NCI-H2107 (cell line): Measurements from ENCODE around the gene DNAL4.
A peak's percentile ranks its signal among the peaks of the same experiment; 100 is the strongest.
"Not testable (repeated sequence)": the region's sequence is repeated elsewhere in the genome, so short reads cannot be mapped to it uniquely, and the experiment has no call there.

Source experiments
- DNase-seq: peaks from one replicate; lab custom pipeline; 2025; lab: John Stamatoyannopoulos, UW

Gene DNAL4

DNA sequence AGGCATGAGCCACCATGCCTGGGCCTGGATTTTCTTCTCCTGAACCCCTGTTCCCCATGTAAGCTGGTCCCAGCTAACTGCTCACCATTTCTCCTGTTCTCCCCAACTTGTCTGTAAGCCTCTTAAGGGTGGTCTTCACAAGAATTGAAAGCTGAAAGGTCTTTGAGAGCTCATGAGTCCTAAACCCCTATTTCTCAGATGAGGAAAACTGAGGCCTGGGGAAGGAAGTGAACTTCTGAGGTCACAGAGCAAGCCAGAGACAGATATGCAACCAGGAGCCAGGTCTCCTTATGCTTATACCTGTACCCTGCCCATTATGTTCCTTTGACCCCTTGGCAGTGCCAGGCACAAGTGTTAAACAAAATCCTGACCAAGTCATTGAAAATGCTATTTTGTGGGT, 33.6 kb upstream of the DNAL4 start:
- DNase-seq: no peak

DNA sequence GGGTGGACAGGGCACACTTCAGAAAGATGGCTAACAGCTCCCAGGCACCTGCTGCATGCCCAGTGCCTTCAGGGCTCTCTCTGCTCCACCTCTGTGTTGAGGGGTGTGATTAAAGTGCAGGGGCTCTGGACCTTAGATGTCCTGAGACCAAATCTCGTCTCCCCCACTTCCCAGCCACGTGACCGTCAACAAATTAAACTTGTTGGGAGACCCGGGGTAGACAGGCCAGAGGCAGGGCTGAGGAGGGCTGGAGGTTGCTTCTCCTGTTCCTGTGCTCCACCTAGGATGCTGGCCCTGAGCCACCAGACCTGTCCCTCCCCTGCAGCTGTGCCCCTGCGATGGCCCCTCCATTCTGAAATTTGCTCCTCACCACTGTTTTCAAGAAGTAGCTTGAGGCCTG, 32.9 kb upstream of the DNAL4 start:
- DNase-seq: no peak

DNA sequence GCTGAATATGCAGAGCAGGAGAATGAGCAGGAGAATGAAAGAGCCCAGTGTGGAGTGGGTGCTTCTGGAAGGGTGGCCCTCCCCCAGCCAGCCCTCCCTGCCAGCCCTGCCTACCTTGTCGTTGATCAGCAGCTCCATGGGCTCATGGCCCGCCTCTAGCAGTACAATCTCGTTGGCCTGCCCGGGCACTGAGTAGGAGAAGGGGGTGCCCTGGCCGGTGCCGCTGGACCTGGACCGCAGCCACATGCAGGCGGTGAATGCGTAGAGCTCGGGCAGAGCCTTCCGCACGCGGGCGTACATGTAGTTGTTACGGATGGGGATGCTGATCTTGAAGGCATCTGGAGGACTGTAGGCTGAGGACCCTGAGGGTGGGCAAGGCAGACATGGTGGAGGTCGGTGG, 32.4 kb upstream of the DNAL4 start:
- no peak for DNase-seq

DNA sequence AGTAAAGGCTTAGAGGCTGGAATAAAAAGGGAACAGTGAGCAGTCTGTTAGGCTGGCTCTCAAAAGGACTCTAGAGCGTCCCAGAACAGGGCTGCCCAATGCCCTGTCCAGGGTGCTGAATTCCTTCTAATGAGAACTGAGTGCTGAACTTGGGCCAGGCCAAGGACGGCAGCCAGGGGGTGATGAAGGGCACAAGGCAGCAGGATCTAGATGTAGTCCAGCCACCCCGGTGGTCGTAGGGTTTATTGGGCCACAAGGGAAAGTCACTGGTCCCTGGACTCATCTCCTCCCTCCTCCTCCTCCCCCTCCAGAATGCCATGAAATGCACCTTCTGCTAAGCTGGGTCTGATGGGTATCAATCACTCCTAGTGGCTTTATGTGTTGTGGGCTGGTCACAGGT, 30.6 kb upstream of the DNAL4 start:
- DNase-seq: no peak

DNA sequence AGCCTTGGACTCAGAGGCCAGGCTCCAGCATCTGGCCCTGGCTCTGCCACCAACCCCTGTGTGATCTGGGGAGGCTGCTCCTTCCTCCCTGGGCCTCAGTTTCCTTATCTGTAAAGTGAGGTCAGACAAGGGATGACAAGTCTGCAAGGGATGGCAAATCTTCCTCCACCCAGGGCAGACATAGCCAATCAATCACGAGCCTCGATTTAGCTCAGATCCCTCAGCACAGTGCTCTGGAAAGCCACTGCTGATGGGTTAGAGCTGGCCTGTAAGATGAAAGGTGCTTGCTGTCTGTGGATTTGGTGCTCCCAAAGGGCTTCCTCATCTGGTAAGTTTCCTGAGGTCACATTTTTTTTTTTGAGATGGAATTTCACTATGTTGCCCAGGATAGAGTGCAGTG, 29.7 kb upstream of the DNAL4 start:
- DNase-seq: no peak

DNA sequence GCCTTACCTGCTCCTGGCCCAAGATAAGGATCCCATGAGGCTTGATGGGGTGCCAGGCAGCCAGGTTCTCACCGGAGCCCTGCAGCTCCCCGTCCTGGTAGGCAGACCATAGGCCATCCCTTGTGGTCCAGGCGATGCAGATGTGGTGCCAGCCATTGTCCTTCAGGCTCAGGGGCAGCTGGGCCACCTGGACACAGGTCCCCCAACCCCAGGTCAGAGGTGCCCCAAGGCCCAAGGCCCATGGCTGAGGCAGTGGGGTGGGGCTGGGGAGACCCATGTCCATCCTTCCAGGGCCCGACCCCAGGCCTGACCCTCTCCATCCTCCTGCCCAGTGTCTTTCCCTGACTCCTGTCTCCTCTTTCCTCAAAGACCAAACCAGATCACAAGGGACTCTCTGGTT, 29.1 kb upstream of the DNAL4 start:
- DNase-seq: no peak

DNA sequence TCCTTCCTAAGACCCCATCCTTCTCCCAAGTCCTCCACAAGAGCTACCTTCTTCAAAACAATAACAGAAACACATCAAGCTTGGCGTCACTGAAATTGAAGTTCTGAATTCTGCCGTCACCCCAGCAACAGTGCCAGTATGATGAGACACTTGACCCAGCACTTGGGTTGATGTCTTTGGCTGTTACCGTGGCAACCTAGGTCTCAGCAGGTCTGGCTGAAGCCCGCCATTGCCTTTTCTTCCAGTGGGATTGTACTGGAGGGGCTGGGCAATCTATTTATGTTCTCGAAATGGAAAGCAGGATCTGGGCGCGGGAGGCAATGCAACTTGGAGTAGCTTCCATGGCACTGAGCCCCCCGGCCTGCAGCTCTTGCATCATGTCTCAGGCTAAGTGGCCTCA, 26.1 kb upstream of the DNAL4 start:
- DNase-seq: no peak

DNA sequence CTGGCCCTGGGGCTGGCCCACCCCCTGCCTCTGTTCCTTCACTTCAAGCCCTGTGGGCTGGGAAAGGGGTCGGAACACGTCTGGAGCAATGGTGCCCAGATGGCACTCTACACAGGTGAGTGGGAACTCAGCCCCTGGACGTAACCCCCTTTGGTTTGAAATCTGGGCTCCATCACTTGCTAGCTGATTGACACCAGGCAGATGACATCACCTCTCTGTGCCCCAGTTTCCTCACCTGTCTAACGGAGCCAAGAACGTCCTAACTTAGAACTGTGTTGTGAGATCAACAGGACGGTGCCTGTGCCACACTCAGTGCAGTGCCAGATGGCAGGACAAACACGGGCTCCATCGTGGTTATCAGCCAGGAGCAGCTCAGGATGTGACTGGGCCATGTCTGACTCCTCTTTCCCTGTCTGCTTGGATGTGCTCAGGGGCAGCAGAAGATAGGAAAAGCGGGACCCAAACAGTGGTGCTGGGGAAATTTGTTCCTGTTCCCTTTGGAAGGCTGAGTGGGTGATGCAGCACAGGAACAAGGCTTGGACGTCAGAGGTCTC, 25.5 kb upstream of the DNAL4 start:
- DNase-seq: no peak

DNA sequence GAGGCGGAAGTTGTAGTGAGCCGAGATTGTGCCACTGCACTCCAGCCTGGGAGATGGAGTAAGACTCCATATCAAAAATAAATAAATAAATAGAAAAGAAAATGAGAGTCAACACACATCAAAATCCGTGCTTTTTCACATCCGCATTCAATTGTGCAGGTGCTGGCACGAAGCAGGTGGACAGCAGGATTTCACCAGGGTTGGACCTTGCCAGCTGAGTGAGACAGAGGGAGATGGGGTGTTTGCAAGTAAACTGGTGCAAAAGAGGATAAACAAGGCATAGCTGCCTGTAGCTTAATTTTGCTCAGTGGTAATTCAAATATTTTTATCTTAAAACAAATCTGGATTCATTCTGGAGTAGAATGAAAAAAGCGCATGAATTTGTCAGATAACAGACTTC, 23.3 kb upstream of the DNAL4 start:
- no peak for DNase-seq

DNA sequence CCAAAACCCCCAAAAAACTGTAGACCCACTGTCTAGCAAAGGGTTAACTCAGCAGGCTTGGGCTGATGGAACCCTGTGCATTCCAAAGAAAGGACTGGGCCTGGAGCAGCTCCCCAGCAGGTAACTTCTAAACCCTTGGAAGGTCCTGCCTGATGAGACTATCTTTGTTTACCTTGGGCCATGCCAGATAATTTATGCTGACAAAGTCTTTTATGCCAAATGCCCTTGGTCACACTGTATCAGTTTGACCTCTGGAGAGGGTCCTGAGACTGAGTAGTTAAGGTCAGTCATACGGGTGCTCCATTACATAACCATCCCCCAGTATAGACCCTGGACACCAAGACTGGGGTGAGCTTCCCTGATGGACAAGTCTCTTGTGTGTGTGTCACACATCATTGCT, 21.9 kb upstream of the DNAL4 start:
- no peak for DNase-seq

DNA sequence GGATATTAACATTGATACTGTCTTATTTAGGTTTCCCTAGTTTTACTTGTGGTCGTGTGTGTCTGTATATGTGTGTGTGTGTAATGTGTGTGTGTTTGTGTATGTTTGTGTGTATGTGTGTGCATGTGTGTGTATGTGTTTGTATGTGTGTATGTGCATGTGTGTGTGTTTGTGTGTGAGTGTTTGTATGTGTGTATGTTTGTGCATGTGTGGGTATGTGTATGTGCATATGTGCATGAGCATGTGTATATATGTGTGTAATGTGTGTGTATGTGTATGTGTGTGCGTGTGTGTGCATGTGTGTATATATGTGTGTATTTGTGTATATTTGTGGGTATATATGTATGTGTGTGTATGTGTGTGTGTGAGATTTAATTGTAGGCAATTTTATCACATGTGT, 17.3 kb upstream of the DNAL4 start:
- DNase-seq: no peak

DNA sequence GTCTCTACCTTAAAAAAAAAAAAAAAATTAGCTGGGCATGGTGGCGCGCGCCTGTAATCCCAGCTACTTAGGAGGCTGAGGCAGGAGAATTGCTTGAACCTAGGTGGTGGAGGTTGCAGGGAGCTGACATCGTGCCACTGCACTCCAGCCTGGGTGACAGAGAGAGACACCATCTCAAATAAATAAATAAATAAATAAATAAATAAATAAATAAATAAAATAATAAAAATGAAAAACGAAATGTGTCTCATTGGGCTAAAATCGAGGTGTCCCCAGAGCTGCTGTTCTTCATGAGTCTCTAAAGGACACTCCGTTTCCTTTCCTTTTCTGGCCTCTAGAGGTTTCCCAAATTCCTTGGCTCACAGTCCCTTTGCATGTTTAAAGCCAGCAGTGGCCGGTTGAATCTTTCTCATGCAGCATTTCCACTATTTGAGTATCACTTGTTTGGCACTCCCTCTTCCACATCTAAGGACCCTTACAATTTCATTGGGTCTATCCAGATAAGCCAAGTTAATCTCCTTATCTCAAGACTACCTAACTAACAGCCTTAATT, 11.2 kb upstream of the DNAL4 start:
- not testable (repeated sequence) for DNase-seq

DNA sequence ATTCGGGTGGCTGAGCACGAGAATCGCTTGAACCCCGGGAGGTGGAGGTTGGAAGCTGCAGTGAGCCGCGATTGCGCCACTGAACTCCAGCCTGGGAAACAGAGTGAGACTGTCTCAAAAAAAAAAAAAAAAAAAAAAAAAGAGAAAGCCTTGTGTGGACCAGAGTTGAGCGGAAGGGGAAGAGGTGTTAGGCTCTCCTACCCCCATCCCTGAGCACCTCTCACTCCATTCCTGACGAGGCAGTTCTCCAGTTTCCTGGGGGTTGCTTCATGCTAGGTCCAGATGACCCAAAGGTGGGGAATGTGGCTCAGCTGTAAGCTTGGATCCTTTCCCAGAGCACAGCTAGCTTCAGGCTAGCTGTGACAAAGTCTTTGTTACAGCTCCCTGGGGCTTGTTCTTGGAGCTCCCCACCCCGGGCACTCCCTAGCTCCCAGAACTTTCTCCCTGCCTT, 8.8 kb upstream of the DNAL4 start:
- no peak for DNase-seq

DNA sequence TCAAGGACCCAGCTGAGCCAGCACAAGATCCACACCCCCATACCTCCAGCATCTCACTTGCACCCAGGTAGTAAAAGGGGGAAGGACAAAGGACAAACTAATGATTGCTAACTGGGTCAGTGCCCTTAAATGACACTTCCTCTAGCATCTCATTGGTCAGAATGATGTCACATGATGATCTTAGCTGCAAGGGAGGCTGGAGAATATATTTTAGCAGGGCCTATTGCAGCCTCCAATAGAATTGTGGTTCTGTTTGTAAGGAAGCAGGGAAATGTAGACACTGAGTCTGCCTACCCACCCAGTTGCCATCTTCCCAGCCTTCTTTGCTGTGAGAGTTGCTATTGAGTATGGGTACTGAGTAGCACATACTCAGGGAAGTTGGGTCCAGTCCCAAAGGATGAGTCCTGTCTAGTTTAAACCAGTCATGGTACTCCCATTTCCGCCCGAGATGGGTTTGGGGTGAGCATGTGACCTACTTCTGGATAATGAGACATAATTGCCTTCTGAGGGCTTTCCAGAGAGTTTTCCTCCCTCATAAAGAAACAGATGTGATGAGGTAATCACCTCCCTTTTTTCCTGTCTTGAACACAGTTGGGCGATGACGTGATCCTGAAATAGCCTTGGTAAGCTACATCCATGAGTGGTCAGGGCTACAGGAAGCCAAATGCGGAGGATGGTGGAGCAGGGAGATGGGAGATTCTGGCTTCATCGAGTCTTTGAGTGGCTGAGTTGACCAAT, 5.5 kb upstream of the DNAL4 start:
- no peak for DNase-seq

DNA sequence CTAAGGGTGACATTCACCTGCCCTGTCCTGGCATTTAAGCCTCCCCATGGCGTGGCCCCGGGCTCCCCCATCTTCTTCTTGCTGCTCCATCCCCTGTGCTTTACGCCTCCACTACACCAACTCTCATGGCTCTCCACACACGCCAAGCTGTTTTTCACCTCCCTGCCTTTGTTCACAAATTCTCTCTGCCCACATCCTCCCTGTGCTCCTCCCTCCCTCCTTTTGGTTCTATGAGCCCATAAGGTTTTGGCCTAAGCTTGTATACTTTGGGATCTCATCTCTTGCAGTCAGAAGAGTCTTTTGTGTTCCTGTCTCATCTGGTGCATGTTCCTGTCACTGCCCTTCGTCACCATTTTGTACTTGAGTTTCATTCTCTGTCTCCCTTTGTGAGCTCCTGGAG, 4.6 kb upstream of the DNAL4 start:
- DNase-seq: no peak

DNA sequence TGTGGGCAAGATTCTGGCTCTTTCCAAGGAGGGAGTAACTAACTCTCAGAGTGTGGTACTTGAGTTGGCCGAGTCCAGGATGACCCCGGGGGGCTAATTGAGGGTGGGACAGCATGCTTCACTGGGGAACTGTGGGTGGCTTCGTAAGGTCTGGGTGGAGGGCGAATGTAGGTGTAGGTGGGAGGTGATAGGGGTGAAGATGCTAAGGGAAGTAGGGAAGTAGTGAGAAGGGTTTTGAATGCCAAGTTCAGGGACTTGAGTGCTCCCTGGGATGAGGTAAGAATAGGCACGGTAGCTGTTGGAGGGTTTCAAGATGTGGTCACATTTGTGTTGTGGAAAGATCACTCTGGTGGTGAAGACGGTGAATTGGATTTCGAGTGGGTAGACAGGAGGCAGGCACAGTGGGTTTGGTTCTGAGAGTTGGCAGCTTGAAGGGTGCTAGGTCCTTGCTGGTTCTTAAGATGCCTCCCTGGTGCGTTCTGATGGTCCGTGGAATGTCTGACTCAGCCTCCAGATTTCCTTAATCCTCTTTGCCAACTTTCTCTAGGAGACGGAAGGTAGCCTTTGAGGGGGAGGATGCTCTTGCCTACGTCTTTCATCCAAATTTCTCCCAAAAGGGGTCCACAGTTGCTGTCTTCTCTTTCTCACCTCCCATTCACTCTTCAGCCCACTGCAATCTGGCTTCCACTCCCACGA, 2.5 kb upstream of the DNAL4 start:
- no peak for DNase-seq

DNA sequence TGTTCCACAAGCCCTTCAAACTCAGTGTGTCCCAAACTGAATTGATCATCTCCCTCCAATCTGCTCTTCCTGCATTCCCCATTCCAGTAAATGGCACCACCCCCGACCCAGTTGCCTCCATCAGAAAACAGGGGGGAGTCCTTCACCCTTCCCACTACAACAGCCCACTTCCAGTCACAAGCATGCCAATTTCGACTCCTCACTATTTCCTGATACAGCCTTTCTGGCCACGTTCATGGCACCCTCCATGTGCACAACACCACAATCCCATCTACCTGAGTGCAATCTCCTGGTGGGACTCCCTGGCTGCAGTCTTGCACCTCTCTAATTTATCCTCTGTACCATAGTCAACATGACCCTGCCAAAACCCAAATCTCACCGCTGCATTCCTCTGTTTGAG, 1.6 kb upstream of the DNAL4 start:
- DNase-seq: no peak

DNA sequence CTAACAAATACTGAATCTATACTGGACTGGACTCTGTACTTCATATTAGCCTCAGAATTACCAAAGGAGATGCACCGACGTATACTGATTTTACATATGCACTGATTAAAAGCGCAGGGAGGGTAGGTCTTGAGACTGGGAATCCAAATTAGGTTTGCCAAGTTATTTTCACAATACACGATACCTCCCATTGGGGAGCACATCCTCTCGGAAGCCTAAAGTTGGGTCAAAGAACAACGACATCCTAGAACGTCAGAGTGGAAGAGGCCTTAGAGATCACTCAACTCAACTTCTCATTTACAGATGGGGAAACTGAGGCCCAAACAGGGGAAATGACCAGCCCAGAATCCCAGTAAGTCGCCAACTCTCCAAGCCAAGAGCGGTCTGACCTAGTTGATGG, 626 bp downstream of the DNAL4 start:
- no peak for DNase-seq

DNA sequence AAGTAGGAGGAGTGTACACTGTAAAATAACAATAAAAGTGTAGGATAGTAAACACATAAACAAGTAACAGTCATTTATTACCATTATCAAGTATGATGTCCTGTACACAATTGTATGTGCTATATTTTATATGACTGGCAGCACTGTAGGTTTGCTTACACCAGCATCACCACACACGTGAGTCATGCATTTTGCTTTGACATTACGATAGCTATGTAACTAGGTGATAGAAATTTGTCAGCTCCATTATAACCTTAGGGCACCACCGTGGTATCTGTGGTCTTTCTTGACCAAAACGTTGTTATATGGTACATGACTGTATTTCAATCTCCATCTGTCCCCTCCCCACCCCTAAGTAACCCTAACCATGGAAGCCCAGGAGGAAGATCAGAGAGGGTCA, 1.1 kb downstream of the DNAL4 start:
- DNase-seq: no peak

DNA sequence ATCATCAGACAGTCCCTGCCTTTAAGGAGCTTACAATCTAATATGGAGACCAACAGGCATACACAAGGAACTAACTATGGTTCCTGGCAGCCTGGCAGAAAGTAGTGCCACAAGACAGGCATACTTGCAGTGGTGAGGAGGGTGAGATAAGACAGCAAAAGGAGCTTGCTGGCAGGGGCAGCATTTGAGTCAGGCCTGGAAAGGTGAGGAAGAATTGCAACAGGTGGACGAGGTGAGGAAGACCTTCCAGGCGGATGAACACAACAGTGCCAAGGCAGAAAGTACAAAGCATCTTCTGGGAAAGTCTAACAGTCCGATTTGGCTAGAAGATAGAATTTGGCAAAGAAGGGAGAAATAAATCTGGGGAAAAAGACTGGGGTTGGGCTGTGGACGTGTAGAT, 4.3 kb downstream of the DNAL4 start:
- no peak for DNase-seq

DNA sequence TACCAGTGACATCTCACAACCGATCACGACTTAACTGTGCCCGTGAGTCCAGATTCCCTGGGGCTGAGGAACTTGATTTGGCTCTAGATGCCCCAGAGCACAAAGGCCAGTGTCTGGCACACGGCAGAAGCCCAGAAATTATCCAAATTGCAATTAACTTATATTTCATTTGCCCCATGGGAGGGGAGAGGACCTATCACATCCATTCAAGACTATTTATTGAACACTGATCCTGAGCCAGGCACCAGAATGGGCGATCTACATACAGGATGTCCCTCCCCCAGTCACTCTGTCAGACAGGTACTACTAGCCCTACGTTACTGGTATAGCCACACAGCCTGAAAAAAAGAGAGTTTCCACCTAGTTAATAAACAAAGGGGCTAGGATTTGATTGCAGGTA, 5.1 kb downstream of the DNAL4 start:
- DNase-seq: no peak

DNA sequence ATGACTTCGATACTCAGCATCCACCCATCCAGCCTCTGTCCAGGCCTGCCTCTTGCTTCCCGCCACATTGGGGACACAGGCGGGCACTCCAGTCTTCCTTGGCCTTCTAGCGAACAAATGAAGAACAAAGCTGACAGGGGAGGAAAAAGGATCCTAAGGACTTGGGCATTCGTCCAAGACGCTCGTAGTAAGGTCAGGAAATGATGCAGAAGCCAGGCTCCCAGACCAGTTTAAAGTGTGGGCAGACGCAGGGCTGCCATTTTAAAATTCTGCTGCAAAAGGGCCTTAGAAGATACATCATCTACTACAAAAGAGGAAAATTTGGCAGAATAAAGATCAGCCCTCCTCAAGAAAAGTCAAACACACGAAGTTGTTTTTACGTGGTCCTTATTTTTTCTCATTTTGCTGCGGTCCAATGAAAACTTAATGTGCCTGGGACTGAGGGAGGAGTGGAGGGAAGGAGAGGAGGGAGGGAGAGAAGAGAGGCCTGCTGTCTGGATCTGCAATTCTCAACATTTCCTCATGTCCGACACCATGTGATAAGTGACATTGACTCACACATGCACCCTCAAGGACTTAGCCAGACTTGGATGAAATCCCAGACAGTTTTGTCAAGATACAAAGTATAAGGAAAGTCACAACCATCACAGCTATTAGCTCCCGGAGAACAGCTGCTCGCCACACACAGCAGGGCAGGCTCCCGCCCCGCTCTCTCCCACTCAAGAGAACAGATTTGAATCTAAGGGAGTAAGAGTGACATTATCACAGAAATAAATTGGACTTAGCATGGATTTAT, 5.7 kb downstream of the DNAL4 start:
- peak; percentile 20 for DNase-seq

DNA sequence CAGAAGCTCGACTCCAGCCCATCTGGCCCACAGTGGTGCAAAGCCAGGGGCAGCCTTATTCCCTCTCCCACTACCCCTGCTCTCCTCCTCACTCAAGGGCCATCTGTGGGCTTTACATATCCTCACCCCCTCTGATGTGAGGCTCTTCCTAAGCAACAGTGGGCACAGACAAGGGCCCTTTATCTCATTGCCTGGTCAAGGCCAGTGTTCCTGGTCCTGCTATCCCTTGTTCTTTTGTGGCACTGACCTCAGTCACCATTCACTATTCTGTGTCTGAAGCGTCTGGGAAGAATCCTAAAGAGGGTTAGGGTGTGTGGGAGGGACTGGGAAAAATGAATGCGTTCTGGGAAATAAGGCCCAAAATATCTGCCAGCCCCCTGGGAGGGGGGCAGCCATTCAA, 7.3 kb downstream of the DNAL4 start:
- no peak for DNase-seq
